B cell (primary cell): Measurements from ENCODE around the gene MPPED2. TPM values are rescaled to one million over a fixed set of nuclear protein-coding genes. Genes with fewer than 3 reads are reported as not detected.

Experiments used
- ATAC-seq: fragments of 200-7000 bp; cut with Tn5 transposase; one replicate; pipeline ENCODE4 v1.10.0; 2021; ENCODE audit warnings: low read depth, mild to moderate bottlenecking, moderate number of reproducible peaks, moderate library complexity
- CTCF ChIA-PET: fragments of 350-600 bp; sonication (Branson Sonifier 250); formaldehyde crosslinking; loops from one replicate; lab custom pipeline; 2021; ENCODE audit warnings: antibody characterized with exemption, inconsistent platforms; lab: Charles Lee
- POLR2A ChIA-PET: fragments of 350-600 bp; sonication (Branson Sonifier 250); formaldehyde crosslinking; loops from one replicate; lab custom pipeline; 2021; ENCODE audit warnings: antibody characterized with exemption; lab: Charles Lee
- DNase-seq: peaks from one replicate; pipeline ENCODE4 v3.0.0; 2013
- H2AFZ ChIP-seq: 2 replicates; pipeline ENCODE4 v1.6.1; 2012; ENCODE audit warnings: mild to moderate bottlenecking, low read depth, low read length; ENCODE audit not compliant: insufficient read depth, poor library complexity, severe bottlenecking
- H3K27ac ChIP-seq, 2 donors: 1 replicate in 1 of 2; 2 replicates in 1 of 2; pipeline ENCODE4 v1.5.1; 2012 to 2013; ENCODE audit warnings: low read length in 2 of 2, mild to moderate bottlenecking in 2 of 2, moderate library complexity in 1 of 2
- H3K27me3 ChIP-seq, 4 experiments: fragments of 200-600 bp in 1 of 4; sonication (generic) in 1 of 4; replicated peaks in 1 of 4; 1 replicate in 2 of 4; 2 replicates in 2 of 4; pipeline versions ENCODE4 v1.6.1 to v1.7.0; 2013 to 2016; ENCODE audit warnings: low read length in 3 of 4, mild to moderate bottlenecking in 2 of 4, mixed read lengths in 1 of 4, moderate library complexity in 1 of 4; ENCODE audit not compliant: insufficient read depth in 4 of 4, control insufficient read depth in 3 of 4; ENCODE audit errors: control extremely low read depth in 1 of 4
- H3K36me3 ChIP-seq, 2 experiments: replicated peaks in 1 of 2; 1 replicate in 1 of 2; 2 replicates in 1 of 2; pipeline versions ENCODE4 v1.6.1 to v1.7.1; 2013; ENCODE audit warnings: low read length in 1 of 2; ENCODE audit not compliant: insufficient read depth in 2 of 2, control insufficient read depth in 1 of 2; ENCODE audit errors: control extremely low read depth in 1 of 2, extremely low read depth in 1 of 2
- H3K4me1 ChIP-seq, 2 donors: fragments of 200-600 bp in 1 of 2; sonication (generic) in 1 of 2; 1 replicate in 1 of 2; 2 replicates in 1 of 2; pipeline versions ENCODE4 v1.5.1 to v1.6.1; 2013 to 2017; ENCODE audit warnings: low read length in 2 of 2; ENCODE audit not compliant: control insufficient read depth in 2 of 2, insufficient read depth in 2 of 2
- H3K4me2 ChIP-seq: replicated peaks from 2 replicates; pipeline ENCODE3; 2012; ENCODE audit warnings: mild to moderate bottlenecking, low read depth, low read length; ENCODE audit not compliant: poor library complexity, severe bottlenecking
- H3K4me3 ChIP-seq, 5 experiments: fragments of 200-600 bp in 1 of 5; sonication (generic) in 1 of 5; 1 replicate in 3 of 5; 2 replicates in 2 of 5; pipeline versions ENCODE4 v1.5.1 to v1.7.0; 2011 to 2016; ENCODE audit warnings: low read length in 4 of 5, mild to moderate bottlenecking in 4 of 5, low read depth in 2 of 5, control low read depth in 1 of 5, moderate library complexity in 1 of 5; ENCODE audit not compliant: insufficient read depth in 1 of 5; ENCODE audit errors: control extremely low read depth in 1 of 5, extremely low read depth in 1 of 5
- H3K79me2 ChIP-seq: fragments of 200-600 bp; sonication (generic); one replicate; pipeline ENCODE4 v1.6.0; 2016; ENCODE audit warnings: low read length; ENCODE audit not compliant: control insufficient read depth, insufficient read depth
- H3K9ac ChIP-seq: fragments of 200-600 bp; sonication (generic); 2 replicates; pipeline ENCODE4 v1.6.1; 2017; ENCODE audit warnings: mild to moderate bottlenecking, low read length, moderate library complexity
- H3K9me3 ChIP-seq, 3 donors: one replicate each; pipeline versions ENCODE4 v1.6.1 to v1.7.1; 2013; ENCODE audit warnings: low read length in 2 of 3; ENCODE audit not compliant: control insufficient read depth in 2 of 3, insufficient read depth in 1 of 3; ENCODE audit errors: control extremely low read depth in 1 of 3
- H4K20me1 ChIP-seq: 2 replicates; pipeline ENCODE4 v1.6.0; 2012; ENCODE audit warnings: mild to moderate bottlenecking, low read length; ENCODE audit not compliant: insufficient read depth, control insufficient read depth, poor library complexity, severe bottlenecking
- H3K27ac Mint-ChIP-seq: one replicate; pipeline ENCODE4 v1.8.0; 2021; ENCODE audit warnings: mixed read lengths
- H3K27me3 Mint-ChIP-seq: one replicate; pipeline ENCODE4 v1.8.0; 2021; ENCODE audit warnings: mixed read lengths
- H3K4me1 Mint-ChIP-seq: one replicate; pipeline ENCODE4 v1.8.0; 2021; ENCODE audit warnings: mixed read lengths
- H3K4me3 Mint-ChIP-seq: one replicate; pipeline ENCODE4 v1.8.0; 2021; ENCODE audit warnings: mixed read lengths
- H3K9me3 Mint-ChIP-seq: one replicate; pipeline ENCODE4 v1.8.0; 2022; ENCODE audit warnings: mixed read lengths; ENCODE audit not compliant: insufficient read depth
- CTCF ChIP-seq: fragments of 200-600 bp; IDR thresholded peaks from one replicate; pipeline ENCODE4 v1.8.0; 2022; ENCODE audit warnings: antibody characterized with exemption, mild to moderate bottlenecking
- EZH2 ChIP-seq: IDR thresholded peaks from 2 replicates; pipeline ENCODE4 v1.6.1; 2012; ENCODE audit warnings: borderline replicate concordance, low read depth, mild to moderate bottlenecking, moderate library complexity, low read length; ENCODE audit not compliant: insufficient read depth, poor library complexity, severe bottlenecking
- WGBS: methylation state at CpG from one replicate; pipeline ENCODE4 v1.1.5; 2013; ENCODE audit warnings: missing lambda C conversion rate; ENCODE audit not compliant: insufficient coverage; 5-methylcytosine and 5-hydroxymethylcytosine counted together
- intact Hi-C: fragments of 100-400 bp; cut with micrococcal nuclease; formaldehyde crosslinking; loops from one replicate; pipeline ENCODE4 v1.10.0; 2022
- polyA plus RNA-seq: library from polyadenylated mRNA; depleted of rRNA; stranded (reverse); fragments of >200 nt; gene quantifications from 2 replicates; pipeline ENCODE4 v1.2.3, GENCODE V29; 2012
- total RNA-seq, 2 donors: library from RNA; stranded (reverse); fragments of 120-200 nt in 1 of 2; gene quantifications; 1 replicate in 1 of 2; 2 replicates in 1 of 2; pipeline versions ENCODE4 v1.2.3 to v1.2.4, GENCODE V29; 2013 to 2022

MPPED2 gene
- total and polyA plus RNA-seq, 2 donors (not counting 1 experiment from before 2014, with no cell fraction given): 0.70 to 1.1 TPM

- Histone ChIP-seq H3K27me3 (no peaks in the 10 kb centered on the region), H4K20me1 (no peaks in the 10 kb centered on the region), H3K9me3 (peaks cover 0 to 1% (median 0%) of the 10 kb centered on the region in 3 donors), H3K4me2 (no peak overlapping the region), H3K36me3 (no peaks in the 10 kb centered on the region), H2AFZ (no peak overlapping the region), H3K79me2 (no peaks in the 10 kb centered on the region), H3K4me1 (no peaks in the 10 kb centered on the region), H3K27ac (no peak overlapping the region), H3K4me3 (no peak overlapping the region), H3K9ac (no peak overlapping the region)
- Mint-ChIP-seq H3K4me1 (no peaks in the 10 kb centered on the region), H3K27me3 (peaks cover 4% of the 10 kb centered on the region), H3K4me3 (no peak overlapping the region), H3K9me3 (no peaks in the 10 kb centered on the region), H3K27ac (no peak overlapping the region)
- ChIA-PET CTCF (no interaction called here), POLR2A (no interaction called here)
- TF ChIP-seq CTCF (no peak), EZH2 (no peak)
- 29% methylated on average over 1 of the region's 3 CpGs for WGBS
- ATAC-seq (no peak), DNase-seq (no peak)
- intact Hi-C loops: no loop called here
Measured at GRCh38 chr11:30487200-30487898, 98.8 kb downstream of the MPPED2 start.

GRCh38 chr11:30485756-30486155, 100.4 kb downstream of the MPPED2 start:
- H3K36me3 ChIP-seq: no peaks in the 10 kb centered on the region
- Mint-ChIP-seq H3K27ac (no peak overlapping the region), H3K9me3 (no peaks in the 10 kb centered on the region), H3K27me3 (peaks cover 7% of the 10 kb centered on the region), H3K4me1 (no peaks in the 10 kb centered on the region), H3K4me3 (no peak overlapping the region)
- ATAC-seq: no peak
- no peak for DNase-seq
- no peak overlapping the region for H3K4me3 ChIP-seq
- no peaks in the 10 kb centered on the region for H4K20me1 ChIP-seq
- 80% methylated on average over 1 of the region's 3 CpGs for WGBS
- intact Hi-C loops: no loop called here
- H3K79me2 ChIP-seq: no peaks in the 10 kb centered on the region
- H3K27ac ChIP-seq: no peak overlapping the region
- H3K27me3 ChIP-seq: no peaks in the 10 kb centered on the region
- ChIA-PET POLR2A (no interaction called here), CTCF (no interaction called here)
- peaks cover 0 to 1% (median 0%) of the 10 kb centered on the region in 3 donors for H3K9me3 ChIP-seq
- no peak overlapping the region for H3K9ac ChIP-seq
- H2AFZ ChIP-seq: no peak overlapping the region
- no peak overlapping the region for H3K4me2 ChIP-seq
- TF ChIP-seq EZH2: no peak
- H3K4me1 ChIP-seq: no peaks in the 10 kb centered on the region
